CD4-positive, alpha-beta T cell treated with Interleukin-6 at 100 ng/mL for 8 hours (primary cell): Measurements from ENCODE around the gene ADCK1.
A peak's percentile ranks its signal among the peaks of the same experiment; 100 is the strongest.
"Not testable (repeated sequence)": the region's sequence is repeated elsewhere in the genome, so short reads cannot be mapped to it uniquely, and the experiment has no call there.

Experiments used
- DNase-seq: peaks from one replicate; pipeline ENCODE4 v3.0.0-alpha.2; 2020; ENCODE audit warnings: mixed read lengths, low spot score

Gene ADCK1

GRCh38 chr14:77808250-77808649, 8.3 kb downstream of the ADCK1 start:
- DNase-seq = no peak

- DNase-seq = no peak
Measured at GRCh38 chr14:77809011-77809410, 9.1 kb downstream of the ADCK1 start.

GRCh38 chr14:77812028-77812427, 12.1 kb downstream of the ADCK1 start:
- DNase-seq = no peak

GRCh38 chr14:77812682-77813081, 12.8 kb downstream of the ADCK1 start:
- DNase-seq = not testable (repeated sequence)

GRCh38 chr14:77822307-77822706, 22.4 kb downstream of the ADCK1 start:
- DNase-seq = no peak

GRCh38 chr14:77822741-77823140, 22.8 kb downstream of the ADCK1 start:
- no peak for DNase-seq

GRCh38 chr14:77823378-77823777, 23.5 kb downstream of the ADCK1 start:
- no peak for DNase-seq

GRCh38 chr14:77825895-77826519, 26.1 kb downstream of the ADCK1 start:
- no peak for DNase-seq

- DNase-seq = no peak
Measured at GRCh38 chr14:77830692-77831091, 30.8 kb downstream of the ADCK1 start.

- DNase-seq = no peak
Measured at GRCh38 chr14:77832297-77832696, 32.4 kb downstream of the ADCK1 start.

GRCh38 chr14:77837926-77838325, 38.0 kb downstream of the ADCK1 start:
- no peak for DNase-seq

- DNase-seq = no peak
Measured at GRCh38 chr14:77838831-77839511, 39.1 kb downstream of the ADCK1 start.

- no peak for DNase-seq
Measured at GRCh38 chr14:77843195-77843594, 43.3 kb downstream of the ADCK1 start.

GRCh38 chr14:77843651-77844050, 43.7 kb downstream of the ADCK1 start:
- DNase-seq = no peak

- DNase-seq = no peak
Measured at GRCh38 chr14:77844802-77845201, 44.9 kb downstream of the ADCK1 start.

- no peak for DNase-seq
Measured at GRCh38 chr14:77848031-77848430, 48.1 kb downstream of the ADCK1 start.

GRCh38 chr14:77849711-77850110, 49.8 kb downstream of the ADCK1 start:
- DNase-seq = no peak

- no peak for DNase-seq
Measured at GRCh38 chr14:77853919-77854318, 54.0 kb downstream of the ADCK1 start.

- DNase-seq = no peak
Measured at GRCh38 chr14:77856941-77857340, 57.0 kb downstream of the ADCK1 start.

- DNase-seq = no peak
Measured at GRCh38 chr14:77859934-77860570, 60.1 kb downstream of the ADCK1 start.

- no peak for DNase-seq
Measured at GRCh38 chr14:77861201-77861600, 61.3 kb downstream of the ADCK1 start.

- peak; percentile 61 for DNase-seq
Measured at GRCh38 chr14:77862154-77862786, 62.4 kb downstream of the ADCK1 start.

GRCh38 chr14:77864085-77864484, 64.2 kb downstream of the ADCK1 start:
- no peak for DNase-seq
